Measurements from ENCODE around the gene ZNF580. TPM values are rescaled to one million over a fixed set of nuclear protein-coding genes. Genes with fewer than 3 reads are reported as not detected.

ZNF580 gene
- total RNA-seq: 10 to 100 TPM; 11.4 to 20.5 (median 13.8) TPM

GRCh38 chr19:55640577-55641425, at the start of gene ZNF580:
TSS of gene ZNF580 (plus strand) at chr19:55641002. CDS start at chr19:55642509, 1,507 bp downstream.
- ATAC-seq (ENCODE audit: low FRiP score) (peak; percentile 70), DNase-seq (ENCODE audit: low spot score) (no peak)
- TF ChIP-seq, protein P1, sequence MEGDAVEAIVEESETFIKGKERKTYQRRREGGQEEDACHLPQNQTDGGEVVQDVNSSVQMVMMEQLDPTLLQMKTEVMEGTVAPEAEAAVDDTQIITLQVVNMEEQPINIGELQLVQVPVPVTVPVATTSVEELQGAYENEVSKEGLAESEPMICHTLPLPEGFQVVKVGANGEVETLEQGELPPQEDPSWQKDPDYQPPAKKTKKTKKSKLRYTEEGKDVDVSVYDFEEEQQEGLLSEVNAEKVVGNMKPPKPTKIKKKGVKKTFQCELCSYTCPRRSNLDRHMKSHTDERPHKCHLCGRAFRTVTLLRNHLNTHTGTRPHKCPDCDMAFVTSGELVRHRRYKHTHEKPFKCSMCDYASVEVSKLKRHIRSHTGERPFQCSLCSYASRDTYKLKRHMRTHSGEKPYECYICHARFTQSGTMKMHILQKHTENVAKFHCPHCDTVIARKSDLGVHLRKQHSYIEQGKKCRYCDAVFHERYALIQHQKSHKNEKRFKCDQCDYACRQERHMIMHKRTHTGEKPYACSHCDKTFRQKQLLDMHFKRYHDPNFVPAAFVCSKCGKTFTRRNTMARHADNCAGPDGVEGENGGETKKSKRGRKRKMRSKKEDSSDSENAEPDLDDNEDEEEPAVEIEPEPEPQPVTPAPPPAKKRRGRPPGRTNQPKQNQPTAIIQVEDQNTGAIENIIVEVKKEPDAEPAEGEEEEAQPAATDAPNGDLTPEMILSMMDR (IDR thresholded peaks at IDR 0.05): no peak

DNA sequence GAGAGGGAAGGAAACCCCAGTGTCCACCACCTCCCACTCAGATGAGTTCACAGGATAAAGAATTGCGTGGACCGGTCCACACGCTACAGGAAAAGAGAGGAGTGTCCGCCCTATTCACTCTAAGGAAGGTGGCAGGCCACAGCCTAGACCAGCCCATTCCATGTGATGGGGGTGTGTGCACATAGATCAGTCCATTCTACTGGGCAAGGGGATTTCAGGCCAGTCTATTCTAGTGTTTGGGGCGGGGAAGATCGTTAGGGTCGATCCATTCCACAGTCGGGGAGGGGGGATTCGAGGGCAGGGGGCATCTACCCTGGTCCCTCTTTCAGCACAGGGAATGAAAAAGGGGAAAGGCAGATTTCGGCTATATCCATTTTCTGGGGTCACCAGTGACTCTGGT, 49.2 kb upstream of the ZNF580 start:
- ATAC-seq (ENCODE audit: low FRiP score): no peak
- TF ChIP-seq, protein P1 (IDR thresholded peaks at IDR 0.05): no peak
- DNase-seq (ENCODE audit: low spot score): no peak

- no peak for DNase-seq (ENCODE audit: low spot score)
- ATAC-seq (ENCODE audit: low FRiP score): no peak
- TF ChIP-seq, protein P1 (IDR thresholded peaks at IDR 0.05): no peak
These were observed 48.3 kb upstream of the ZNF580 start for GRCh38 chr19:55592391-55593090.

- ATAC-seq (ENCODE audit: low FRiP score) (no peak), DNase-seq (ENCODE audit: low spot score) (no peak)
- TF ChIP-seq, protein P1 (IDR thresholded peaks at IDR 0.05): no peak
These were observed 47.6 kb upstream of the ZNF580 start for GRCh38 chr19:55593096-55593772.

GRCh38 chr19:55594996-55595545, 45.7 kb upstream of the ZNF580 start:
- DNase-seq (ENCODE audit: low spot score) (no peak), ATAC-seq (ENCODE audit: low FRiP score) (no peak)
- TF ChIP-seq, protein P1 (IDR thresholded peaks at IDR 0.05): no peak

DNA sequence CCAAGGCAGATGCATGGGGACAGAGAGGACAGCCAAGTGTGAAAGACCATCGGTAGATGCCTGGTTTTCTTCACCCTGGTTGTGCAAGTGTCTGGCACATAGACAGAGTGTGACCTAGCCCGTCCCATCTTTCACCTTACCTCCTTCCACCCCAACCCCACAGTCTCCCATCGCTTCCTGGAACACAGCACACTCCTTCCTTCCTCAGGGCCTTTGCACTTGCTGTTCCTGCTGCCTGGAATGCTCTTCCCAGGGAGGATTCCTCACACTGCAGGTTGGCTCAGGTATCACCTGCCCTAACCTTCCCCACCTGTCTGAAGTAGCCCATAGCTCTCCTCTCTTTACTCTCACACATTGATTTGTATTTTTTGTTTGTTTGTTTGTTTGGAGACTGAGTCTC, 44.5 kb upstream of the ZNF580 start:
- no peak for DNase-seq (ENCODE audit: low spot score)
- ATAC-seq (ENCODE audit: low FRiP score): no peak
- TF ChIP-seq, protein P1 (IDR thresholded peaks at IDR 0.05): no peak
